GM12801 (cell line): ENCODE results near the gene ARHGAP25.

Experiments used
- CTCF ChIP-seq: IDR thresholded peaks from one replicate; pipeline ENCODE4 v1.5.1; 2011; ENCODE audit warnings: control low read depth; ENCODE audit not compliant: insufficient read length; ENCODE audit errors: extremely low read depth

The ARHGAP25 gene

GRCh38 chr2:68792751-68793150, 58.1 kb downstream of the ARHGAP25 start:
- TF ChIP-seq CTCF = no peak

- no peak for TF ChIP-seq CTCF
Measured at GRCh38 chr2:68796295-68796905, 61.8 kb downstream of the ARHGAP25 start.

- no peak for TF ChIP-seq CTCF
Measured at GRCh38 chr2:68798569-68798968, 64.0 kb downstream of the ARHGAP25 start.

- no peak for TF ChIP-seq CTCF
Measured at GRCh38 chr2:68799140-68800026, 64.8 kb downstream of the ARHGAP25 start.

GRCh38 chr2:68800027-68800401, 65.4 kb downstream of the ARHGAP25 start:
- TF ChIP-seq CTCF = no peak

GRCh38 chr2:68800517-68800916, 65.9 kb downstream of the ARHGAP25 start:
- TF ChIP-seq CTCF = no peak

- no peak for TF ChIP-seq CTCF
Measured at GRCh38 chr2:68805025-68805424, 70.4 kb downstream of the ARHGAP25 start.
